ENCODE measurements around the gene GOLGA6C. TPM values are rescaled to one million over a fixed set of nuclear protein-coding genes. Genes with fewer than 3 reads are reported as not detected.
"Not testable (repeated sequence)": the region's sequence is repeated elsewhere in the genome, so short reads cannot be mapped to it uniquely, and the experiment has no call there.

GOLGA6C gene
- total RNA-seq, 2 experiments from 2014 or later: 0.28 TPM; not detected in 1

DNA sequence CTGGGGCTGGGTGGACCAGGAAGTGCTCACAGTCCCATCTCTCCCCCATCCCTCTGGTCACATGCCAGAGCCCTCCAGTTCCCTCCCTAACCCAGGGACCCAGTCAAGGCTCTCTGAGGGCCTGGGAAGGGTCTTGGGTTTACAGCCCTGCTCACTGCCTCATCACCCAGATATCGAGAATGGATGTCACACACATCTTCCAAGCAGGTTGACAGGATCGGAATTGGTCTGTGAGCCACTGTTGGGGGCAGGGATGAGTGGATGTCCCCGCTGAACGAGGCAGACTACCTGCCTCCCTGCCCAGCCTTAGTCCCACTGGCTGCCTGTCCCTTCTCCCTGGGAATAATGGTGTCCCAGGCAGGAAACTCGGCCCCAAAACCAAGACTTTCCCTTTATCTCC, 20.0 kb upstream of the GOLGA6C start:
- intact Hi-C loops (cut with micrococcal nuclease; ENCODE audit: unreplicated experiment): no loop called here
- no peak overlapping the region for H2AFZ ChIP-seq (ENCODE audit: low read length)
- H3K9me2 ChIP-seq (ENCODE audit: insufficient read depth, low read length): no peaks in the 10 kb centered on the region
- no peaks in the 10 kb centered on the region for H3K36me3 ChIP-seq (ENCODE audit: insufficient read depth, low read length)
- H3K4me2 ChIP-seq (ENCODE audit: low read length): no peak overlapping the region
- no peaks in the 10 kb centered on the region for H4K20me1 ChIP-seq (ENCODE audit: insufficient read depth, low read length)
- H3K4me3 ChIP-seq (ENCODE audit: low read depth, low read length, poor library complexity, severe bottlenecking): no peak overlapping the region
- no TSS peak for BruUV-seq (replicated peaks)
- H3K27ac ChIP-seq (ENCODE audit: low read depth, low read length, poor library complexity, severe bottlenecking): no peak overlapping the region
- no peaks in the 10 kb centered on the region for H3K9me3 ChIP-seq (ENCODE audit: low read length)
- no peaks in the 10 kb centered on the region for H3K79me2 ChIP-seq (ENCODE audit: insufficient read depth, low read depth, low read length)
- TF ChIP-seq EZH2phosphoT487 (IDR thresholded peaks at IDR 0.05; ENCODE audit: borderline replicate concordance, low read depth, low read length): no peak
- TF ChIP-seq, protein P1, sequence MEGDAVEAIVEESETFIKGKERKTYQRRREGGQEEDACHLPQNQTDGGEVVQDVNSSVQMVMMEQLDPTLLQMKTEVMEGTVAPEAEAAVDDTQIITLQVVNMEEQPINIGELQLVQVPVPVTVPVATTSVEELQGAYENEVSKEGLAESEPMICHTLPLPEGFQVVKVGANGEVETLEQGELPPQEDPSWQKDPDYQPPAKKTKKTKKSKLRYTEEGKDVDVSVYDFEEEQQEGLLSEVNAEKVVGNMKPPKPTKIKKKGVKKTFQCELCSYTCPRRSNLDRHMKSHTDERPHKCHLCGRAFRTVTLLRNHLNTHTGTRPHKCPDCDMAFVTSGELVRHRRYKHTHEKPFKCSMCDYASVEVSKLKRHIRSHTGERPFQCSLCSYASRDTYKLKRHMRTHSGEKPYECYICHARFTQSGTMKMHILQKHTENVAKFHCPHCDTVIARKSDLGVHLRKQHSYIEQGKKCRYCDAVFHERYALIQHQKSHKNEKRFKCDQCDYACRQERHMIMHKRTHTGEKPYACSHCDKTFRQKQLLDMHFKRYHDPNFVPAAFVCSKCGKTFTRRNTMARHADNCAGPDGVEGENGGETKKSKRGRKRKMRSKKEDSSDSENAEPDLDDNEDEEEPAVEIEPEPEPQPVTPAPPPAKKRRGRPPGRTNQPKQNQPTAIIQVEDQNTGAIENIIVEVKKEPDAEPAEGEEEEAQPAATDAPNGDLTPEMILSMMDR (conservative IDR thresholded peaks at IDR 0.05; ENCODE audit: low read length): no peak
- CTCF ChIA-PET (ENCODE audit: unreplicated experiment): no interaction called here
- H3K4me1 ChIP-seq (ENCODE audit: insufficient read depth, low read length, poor library complexity, severe bottlenecking): no peaks in the 10 kb centered on the region
- POLR2A ChIA-PET: interaction anchor here (0.7 kb wide), 1 partner anchor 380 kb away, joined by 3 read pairs; no protein-coding TSS in a partner anchor
- DNase-seq (ENCODE audit: low spot score): no peak

DNA sequence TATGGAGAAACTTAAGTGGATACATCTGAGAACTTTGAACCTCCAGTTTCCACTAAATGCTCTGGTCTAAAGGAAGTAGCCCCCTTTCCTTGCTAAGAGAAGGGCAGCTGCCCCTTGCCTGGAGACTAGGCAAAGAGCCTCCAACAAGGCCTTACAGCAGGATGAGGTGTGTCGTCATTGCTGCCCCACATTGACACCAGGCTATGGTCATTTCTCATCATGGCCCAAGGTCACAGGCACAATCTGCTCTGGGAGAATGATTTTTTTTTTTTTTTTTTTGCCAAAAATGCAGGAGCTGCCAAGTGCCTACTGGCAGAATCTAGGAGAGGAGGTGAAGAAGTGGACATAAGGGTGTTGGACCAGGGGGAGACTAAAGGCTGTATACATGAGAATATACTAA, 12.4 kb upstream of the GOLGA6C start:
- intact Hi-C loops (cut with micrococcal nuclease; ENCODE audit: unreplicated experiment): loop anchor here (10.0 kb wide), 1 partner anchor 59 kb away; no protein-coding TSS in a partner anchor
- CTCF ChIA-PET (ENCODE audit: unreplicated experiment); H3K4me3 ChIP-seq (ENCODE audit: low read depth, low read length, poor library complexity, severe bottlenecking); H3K4me2 ChIP-seq (ENCODE audit: low read length); H2AFZ ChIP-seq (ENCODE audit: low read length); H3K9me2 ChIP-seq (ENCODE audit: insufficient read depth, low read length); DNase-seq (ENCODE audit: low spot score); H3K36me3 ChIP-seq (ENCODE audit: insufficient read depth, low read length); H3K9me3 ChIP-seq (ENCODE audit: low read length); POLR2A ChIA-PET; BruUV-seq (replicated peaks); H3K27ac ChIP-seq (ENCODE audit: low read depth, low read length, poor library complexity, severe bottlenecking); H3K79me2 ChIP-seq (ENCODE audit: insufficient read depth, low read depth, low read length); H3K4me1 ChIP-seq (ENCODE audit: insufficient read depth, low read length, poor library complexity, severe bottlenecking); H4K20me1 ChIP-seq (ENCODE audit: insufficient read depth, low read length): not testable (repeated sequence)

DNA sequence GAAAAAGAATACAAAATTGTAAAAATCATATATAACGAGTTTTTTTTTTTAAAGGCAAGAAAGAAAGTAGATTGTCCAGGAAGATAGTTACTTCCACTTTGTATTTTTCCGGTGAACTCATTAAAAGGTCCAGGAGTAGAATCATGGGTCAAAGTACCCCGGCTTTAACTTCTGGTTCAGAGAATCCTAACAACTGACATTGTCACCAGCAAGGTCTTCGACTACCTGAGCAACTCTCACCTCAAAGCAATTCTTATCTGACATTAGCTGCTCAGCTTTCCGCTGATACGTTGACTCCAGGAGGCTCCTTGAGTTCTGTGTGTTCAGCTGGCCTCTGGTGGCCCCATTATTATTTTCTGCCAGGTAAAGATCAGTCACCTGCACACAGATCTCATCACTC, 9.1 kb upstream of the GOLGA6C start:
- H3K36me3 ChIP-seq (ENCODE audit: insufficient read depth, low read length); H3K9me2 ChIP-seq (ENCODE audit: insufficient read depth, low read length); H3K4me2 ChIP-seq (ENCODE audit: low read length); BruUV-seq (replicated peaks); H4K20me1 ChIP-seq (ENCODE audit: insufficient read depth, low read length); CTCF ChIA-PET (ENCODE audit: unreplicated experiment); H3K9me3 ChIP-seq (ENCODE audit: low read length); H3K4me1 ChIP-seq (ENCODE audit: insufficient read depth, low read length, poor library complexity, severe bottlenecking); H3K79me2 ChIP-seq (ENCODE audit: insufficient read depth, low read depth, low read length); H2AFZ ChIP-seq (ENCODE audit: low read length); H3K27ac ChIP-seq (ENCODE audit: low read depth, low read length, poor library complexity, severe bottlenecking); DNase-seq (ENCODE audit: low spot score); POLR2A ChIA-PET; H3K4me3 ChIP-seq (ENCODE audit: low read depth, low read length, poor library complexity, severe bottlenecking): not testable (repeated sequence)
- intact Hi-C loops (cut with micrococcal nuclease; ENCODE audit: unreplicated experiment): loop anchor here (10.0 kb wide), 1 partner anchor 56 kb away; no protein-coding TSS in a partner anchor

DNA sequence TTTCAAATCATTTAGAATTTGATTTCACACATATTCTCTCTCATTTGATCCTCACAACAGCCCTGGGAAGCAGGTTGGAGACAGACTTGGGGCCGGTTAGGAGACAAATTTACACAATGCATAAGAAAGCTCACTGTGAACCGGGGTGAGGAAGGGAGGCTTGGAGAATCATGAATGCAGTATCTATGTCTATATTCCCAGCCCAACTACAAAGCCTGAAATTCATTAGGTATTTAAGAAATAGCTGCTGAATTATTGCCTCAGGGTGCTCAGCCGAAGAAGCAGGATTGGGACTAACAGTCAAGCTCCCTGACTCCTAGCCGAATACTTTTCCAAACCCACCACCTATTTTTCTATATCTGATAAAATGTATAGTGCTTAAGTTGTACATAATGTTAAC, 8.4 kb upstream of the GOLGA6C start:
- H3K9me2 ChIP-seq (ENCODE audit: insufficient read depth, low read length): no peaks in the 10 kb centered on the region
- H2AFZ ChIP-seq (ENCODE audit: low read length): no peak overlapping the region
- H3K36me3 ChIP-seq (ENCODE audit: insufficient read depth, low read length): no peaks in the 10 kb centered on the region
- no peak overlapping the region for H3K4me3 ChIP-seq (ENCODE audit: low read depth, low read length, poor library complexity, severe bottlenecking)
- DNase-seq (ENCODE audit: low spot score): no peak
- H3K4me2 ChIP-seq (ENCODE audit: low read length): no peak overlapping the region
- H4K20me1 ChIP-seq (ENCODE audit: insufficient read depth, low read length): no peaks in the 10 kb centered on the region
- H3K27ac ChIP-seq (ENCODE audit: low read depth, low read length, poor library complexity, severe bottlenecking): no peak overlapping the region
- BruUV-seq (replicated peaks): no TSS peak
- TF ChIP-seq EZH2phosphoT487 (IDR thresholded peaks at IDR 0.05; ENCODE audit: borderline replicate concordance, low read depth, low read length): no peak
- TF ChIP-seq, protein P1 (conservative IDR thresholded peaks at IDR 0.05; ENCODE audit: low read length): no peak
- H3K4me1 ChIP-seq (ENCODE audit: insufficient read depth, low read length, poor library complexity, severe bottlenecking): no peaks in the 10 kb centered on the region
- no peaks in the 10 kb centered on the region for H3K79me2 ChIP-seq (ENCODE audit: insufficient read depth, low read depth, low read length)
- ChIA-PET POLR2A (interaction anchor here (0.6 kb wide), 1 partner anchor 508 kb away, joined by 3 read pairs; no protein-coding TSS in a partner anchor), CTCF (ENCODE audit: unreplicated experiment) (no interaction called here)
- H3K9me3 ChIP-seq (ENCODE audit: low read length): no peaks in the 10 kb centered on the region
- intact Hi-C loops (cut with micrococcal nuclease; ENCODE audit: unreplicated experiment): loop anchor here (10.0 kb wide), 1 partner anchor 55 kb away; no protein-coding TSS in a partner anchor

DNA sequence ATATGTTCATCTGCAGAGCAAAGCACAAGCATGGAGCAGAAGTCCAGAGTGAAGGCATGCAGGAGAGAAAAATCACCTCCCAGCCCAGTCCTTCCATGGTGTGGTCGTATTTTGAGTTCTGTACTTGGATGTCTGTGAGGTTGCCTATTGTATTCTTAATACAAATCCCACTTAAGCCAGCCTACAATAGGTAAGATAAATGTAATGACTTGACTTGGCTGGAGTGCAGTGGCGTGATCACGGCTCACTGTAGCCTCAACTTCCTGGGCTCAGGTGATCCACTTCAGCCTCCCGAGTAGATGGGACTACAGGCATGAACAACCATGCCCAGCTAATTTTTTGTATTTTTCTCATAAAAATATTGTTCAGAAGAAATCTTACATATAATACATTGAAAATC, 6.8 kb upstream of the GOLGA6C start:
- H2AFZ ChIP-seq (ENCODE audit: low read length); H3K27ac ChIP-seq (ENCODE audit: low read depth, low read length, poor library complexity, severe bottlenecking); H3K4me1 ChIP-seq (ENCODE audit: insufficient read depth, low read length, poor library complexity, severe bottlenecking); DNase-seq (ENCODE audit: low spot score); H3K9me2 ChIP-seq (ENCODE audit: insufficient read depth, low read length); H3K36me3 ChIP-seq (ENCODE audit: insufficient read depth, low read length); H3K4me3 ChIP-seq (ENCODE audit: low read depth, low read length, poor library complexity, severe bottlenecking); H3K9me3 ChIP-seq (ENCODE audit: low read length); H3K4me2 ChIP-seq (ENCODE audit: low read length); H4K20me1 ChIP-seq (ENCODE audit: insufficient read depth, low read length); CTCF ChIA-PET (ENCODE audit: unreplicated experiment); intact Hi-C loops (cut with micrococcal nuclease; ENCODE audit: unreplicated experiment); H3K79me2 ChIP-seq (ENCODE audit: insufficient read depth, low read depth, low read length); BruUV-seq (replicated peaks); POLR2A ChIA-PET: not testable (repeated sequence)
